Activated CD4-positive, CD25-positive, alpha-beta regulatory T cell treated with anti-CD3 and anti-CD28 coated beads, Interleukin-2, amount 50 U/mL, for 24 hours (primary cell): ENCODE data around the gene AGPAT4.

Experiments
- ATAC-seq, 2 donors: fragments of 150-1000 bp; cut with Tn5 transposase; one replicate each; pipeline ENCODE4 v1.10.0; 2021; ENCODE audit warnings: mild to moderate bottlenecking in 1 of 2, moderate library complexity in 1 of 2

AGPAT4 gene

DNA sequence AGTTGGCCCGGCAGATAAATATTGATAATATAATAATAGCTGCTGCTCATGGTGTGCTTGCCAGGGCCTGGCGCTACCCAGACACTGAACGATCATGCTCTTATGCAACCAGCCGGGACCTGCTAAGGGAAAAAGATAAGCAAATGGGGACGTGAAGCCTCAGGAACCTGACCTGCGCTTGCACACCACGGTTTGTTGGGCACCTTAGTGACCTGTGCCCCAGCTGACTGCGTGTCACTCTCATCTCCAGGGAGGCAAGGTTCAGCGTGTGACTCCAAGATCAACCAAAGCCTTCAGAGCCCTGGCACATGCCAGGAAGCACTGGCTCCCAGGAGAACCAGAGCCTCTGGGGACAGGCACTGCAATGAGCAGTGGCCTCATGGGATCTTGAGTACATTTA is 111.1 kb downstream of the AGPAT4 start:
- ATAC-seq = no peak

DNA sequence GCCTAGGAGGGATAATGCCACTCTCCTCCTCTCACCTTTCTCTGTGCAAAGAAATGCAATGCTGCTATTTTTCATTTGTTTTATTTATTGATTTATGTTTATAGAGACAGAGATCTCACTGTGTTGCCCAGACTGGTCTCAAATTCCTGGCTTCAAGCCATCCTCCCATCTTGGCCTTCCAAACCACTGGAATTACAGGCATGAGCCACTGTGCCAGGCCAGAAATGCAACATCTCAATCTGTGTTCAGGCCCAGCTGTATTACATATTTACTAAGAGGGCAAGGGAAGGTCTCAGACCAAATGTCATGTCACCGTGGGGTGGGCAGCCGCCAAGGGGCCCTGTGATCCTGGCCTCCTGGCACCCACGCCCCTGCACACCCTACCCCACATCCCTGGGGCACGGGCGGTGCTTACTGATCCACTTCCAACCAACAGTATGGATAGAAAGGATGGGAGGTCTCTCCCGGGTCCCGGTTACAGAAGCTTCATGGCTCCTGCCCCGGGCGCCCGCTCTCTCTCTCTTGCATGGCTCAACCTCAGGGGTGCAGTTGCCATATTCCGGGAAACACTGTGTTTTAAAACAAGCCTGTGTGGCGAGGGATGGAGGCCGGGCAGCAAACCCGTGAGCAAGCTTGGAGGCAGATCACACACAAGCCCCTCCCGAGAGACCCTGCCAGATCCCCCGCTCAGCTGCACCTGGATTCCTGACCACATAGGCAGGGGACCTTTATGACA is 111.8 kb downstream of the AGPAT4 start:
- no peak for ATAC-seq

DNA sequence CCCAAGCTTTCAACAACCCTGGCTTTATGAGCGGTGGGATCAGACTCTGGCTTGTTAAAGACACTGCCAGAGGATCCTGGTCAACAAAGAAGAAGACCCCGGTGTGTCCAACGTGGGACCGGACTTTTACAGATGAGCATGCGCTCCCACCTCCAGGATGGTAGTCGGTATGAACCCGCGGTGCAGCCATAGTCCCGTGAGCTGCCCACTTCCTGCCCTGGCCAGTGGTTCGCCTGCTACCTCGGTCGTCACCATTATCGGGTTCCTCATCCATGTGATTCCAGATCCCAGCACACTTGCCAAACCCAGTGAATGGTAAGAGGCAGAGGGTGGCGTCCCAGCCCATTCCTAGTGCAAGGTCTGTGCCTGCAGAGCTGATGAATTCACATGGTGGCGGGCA is 112.7 kb downstream of the AGPAT4 start:
- ATAC-seq = no peak

DNA sequence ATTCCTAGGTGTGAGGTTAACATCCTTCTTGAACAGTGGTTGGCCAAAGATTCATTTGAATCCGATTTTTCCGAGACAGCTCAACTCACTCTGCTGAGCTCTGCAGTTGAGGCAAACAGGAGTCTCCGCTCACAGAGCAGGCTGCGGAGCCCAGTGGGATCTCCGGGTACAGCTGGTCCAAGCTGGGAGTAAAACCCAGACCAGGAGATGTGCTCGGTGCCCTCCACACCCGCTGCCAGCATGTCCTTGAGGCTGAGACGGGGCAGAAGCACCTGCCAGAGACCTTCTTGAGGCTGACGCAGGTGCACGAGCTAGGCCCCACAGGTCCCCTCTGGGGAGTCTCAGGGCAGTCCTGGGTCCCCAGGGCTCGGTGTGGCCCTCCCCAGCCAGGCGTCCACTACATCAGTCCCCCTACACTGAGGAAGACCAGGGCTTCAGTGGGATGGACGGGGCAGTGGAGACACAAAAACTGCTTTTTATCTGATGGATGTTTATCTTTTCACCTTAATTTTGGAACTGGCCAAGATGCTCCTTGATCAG is 119.0 kb downstream of the AGPAT4 start:
- no peak for ATAC-seq

DNA sequence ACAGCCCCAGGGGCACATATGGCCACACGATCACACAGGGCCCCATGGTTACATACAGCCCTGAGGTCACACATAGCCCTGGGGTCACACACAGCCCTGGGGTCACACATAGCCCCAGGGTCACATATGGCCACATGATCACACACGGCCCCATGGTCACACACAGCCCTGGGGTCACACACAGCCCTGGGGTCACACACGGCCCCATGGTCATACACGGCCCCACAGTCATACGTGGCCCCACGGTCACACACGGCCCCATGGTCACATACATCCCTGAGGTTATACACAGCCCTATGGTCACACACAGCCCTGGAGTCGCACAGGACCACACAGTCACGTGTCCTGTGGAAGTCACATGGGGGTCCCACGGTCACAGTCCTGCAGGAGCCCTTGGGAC is 120.1 kb downstream of the AGPAT4 start:
- ATAC-seq = no peak

DNA sequence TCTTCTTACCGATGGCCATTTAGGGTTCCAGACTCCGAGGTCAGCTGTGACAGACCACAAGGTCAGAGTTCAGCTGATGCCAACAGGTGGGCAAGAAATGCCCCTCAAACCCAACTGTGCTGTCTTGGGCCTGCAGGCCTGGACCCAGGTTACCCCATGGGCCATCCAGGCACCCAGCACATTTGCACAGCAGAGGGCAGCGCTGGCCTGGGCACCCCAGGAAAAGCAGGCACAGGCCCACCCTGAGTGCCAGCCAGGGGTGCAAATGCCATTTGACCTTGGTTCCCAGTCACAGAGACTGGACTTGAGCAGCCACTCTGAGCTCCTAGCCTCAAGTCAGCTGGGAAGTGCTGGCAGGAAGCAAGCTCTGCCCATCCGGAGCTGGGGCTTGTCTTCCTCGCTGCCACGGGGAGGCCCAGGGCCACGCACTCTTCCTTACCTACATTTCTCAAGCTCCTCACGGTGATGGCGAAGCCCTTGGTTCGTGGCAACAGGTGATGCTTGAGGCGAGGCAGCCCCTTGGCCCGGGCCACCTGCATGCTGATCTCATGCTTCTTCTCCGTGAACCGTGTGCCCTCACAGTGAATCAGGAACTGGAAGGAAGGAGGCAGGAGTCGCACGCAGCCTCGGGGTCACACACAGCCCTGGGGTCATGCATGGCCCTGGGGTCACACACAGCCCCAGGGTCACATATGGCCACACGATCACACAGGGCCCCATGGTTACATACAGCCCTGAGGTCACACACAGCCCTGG is 120.8 kb downstream of the AGPAT4 start:
- ATAC-seq = no peak

DNA sequence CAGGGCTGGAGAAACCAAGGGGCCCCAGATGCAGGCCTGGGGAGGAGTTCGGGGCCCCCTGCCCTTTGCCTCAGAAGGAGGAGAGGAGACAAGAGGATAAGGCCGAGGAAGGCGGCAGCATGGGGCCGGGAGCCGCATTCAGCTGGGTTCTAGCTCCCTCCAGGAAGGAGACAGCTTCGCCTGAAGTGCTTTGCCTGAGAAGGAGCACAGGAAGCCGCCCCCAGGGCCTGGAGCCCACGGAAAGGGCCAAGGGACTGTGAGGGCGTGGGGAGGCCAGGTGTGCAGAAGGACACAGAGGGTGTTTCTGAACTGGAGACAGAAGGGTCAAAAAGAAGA is 121.4 kb downstream of the AGPAT4 start:
- no peak for ATAC-seq

DNA sequence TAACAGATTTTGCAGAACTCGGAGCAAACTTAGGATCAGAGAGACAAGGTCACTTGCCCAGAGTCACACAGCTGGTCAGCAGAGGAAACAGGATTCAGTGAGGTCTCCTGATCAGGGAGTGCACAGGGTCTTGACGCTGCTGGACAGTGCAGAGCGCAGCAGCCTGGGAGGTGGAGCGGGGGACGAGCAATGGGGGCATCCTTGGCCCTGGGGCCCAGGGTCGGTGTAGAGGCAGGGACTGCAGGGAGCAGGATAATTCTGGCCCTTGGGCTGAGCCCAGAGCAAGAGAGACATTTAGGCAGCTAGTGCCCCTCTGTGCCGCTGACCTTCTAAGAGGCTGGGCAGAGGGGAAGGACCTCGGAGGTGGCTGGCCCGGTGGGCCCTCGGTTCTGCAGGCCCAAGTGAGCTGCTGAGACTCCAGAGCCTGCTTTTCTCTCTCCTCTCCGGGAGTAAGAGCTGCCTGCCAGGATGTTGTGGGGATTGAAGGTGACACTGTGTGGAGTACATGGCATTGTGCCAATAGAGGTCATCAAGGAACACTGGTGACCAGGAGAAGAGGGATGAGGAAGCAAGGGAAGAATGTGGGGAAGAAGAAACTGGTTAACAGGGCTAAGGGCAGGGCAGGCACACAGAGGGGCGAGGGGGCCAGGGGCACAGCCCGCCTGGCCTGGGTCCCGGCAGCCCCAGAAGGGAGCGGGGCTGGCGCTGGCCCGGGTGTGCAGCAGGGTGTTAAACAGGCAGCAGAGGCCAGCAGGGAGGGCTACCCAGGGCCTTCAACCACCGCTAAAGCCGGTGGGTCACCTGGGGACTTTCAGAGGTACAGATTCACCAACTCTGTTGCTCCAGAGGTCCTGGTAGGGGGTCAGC is 122.0 kb downstream of the AGPAT4 start:
- ATAC-seq = no peak

DNA sequence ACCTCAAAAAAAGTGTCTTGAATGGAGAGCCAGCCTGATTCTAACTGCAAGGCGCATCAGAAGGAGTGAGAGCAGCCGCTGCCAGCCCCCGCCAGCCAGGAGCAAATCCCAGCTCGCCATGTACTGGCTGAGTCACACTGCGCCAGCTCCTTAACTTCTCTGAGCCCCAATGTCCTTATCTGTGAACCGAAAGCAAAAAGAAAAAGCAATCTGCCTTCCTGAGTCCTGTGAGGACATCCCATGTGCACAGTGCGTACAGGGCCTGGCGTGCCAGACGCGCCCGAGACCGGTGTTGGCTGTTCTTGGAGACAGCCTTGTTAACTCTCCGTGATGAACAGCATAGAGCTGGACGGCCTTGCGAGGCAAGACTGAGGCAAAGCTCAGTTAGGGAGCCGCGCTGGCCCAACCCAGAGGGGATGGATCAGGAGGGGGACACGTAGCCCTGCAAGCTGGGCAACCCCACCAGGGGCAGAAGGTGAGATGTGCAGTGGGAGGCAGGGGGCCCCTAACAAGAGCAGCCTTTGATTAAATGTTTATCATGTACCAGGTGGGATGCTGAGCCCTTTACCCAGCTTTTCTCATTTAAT is 122.7 kb downstream of the AGPAT4 start:
- no peak for ATAC-seq

DNA sequence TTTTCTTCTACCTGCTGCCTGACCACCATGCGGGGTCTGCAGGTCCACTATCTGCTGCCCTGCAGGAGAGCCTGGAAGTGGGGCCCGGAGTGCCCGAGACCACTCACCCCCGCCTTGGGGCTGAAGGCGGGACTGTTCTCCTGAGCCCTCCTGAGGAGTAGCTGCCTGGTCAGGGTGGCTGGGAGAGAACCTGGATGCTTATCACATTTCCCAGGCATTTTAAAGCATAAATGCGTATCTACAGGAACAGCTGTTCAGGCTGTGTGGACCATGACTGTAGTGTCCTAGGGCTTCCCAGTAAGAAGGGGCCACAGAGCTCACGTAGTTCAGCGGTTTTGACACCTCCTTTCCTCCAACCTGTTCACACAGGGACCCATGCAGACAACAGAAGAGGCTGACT is 123.3 kb downstream of the AGPAT4 start:
- no peak for ATAC-seq

DNA sequence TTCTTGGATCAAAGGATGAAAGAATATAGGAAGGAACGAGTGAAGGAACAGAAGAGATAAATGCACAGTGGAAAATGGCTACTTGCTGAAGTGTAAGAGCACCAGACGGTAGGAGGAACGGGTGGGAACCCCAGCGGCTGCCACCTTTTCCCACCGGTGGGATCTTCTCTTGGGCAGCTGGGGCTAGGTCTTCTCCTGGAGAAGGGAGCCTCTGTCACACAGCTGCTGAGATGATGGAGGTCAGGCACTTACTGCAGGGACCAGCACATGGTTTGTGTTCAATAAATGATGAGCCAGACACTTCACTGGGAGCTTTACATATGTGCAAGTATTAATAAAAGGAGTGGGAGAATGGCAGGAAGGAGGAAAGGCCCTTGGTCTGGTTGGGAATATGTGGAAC is 123.7 kb downstream of the AGPAT4 start:
- no peak for ATAC-seq

DNA sequence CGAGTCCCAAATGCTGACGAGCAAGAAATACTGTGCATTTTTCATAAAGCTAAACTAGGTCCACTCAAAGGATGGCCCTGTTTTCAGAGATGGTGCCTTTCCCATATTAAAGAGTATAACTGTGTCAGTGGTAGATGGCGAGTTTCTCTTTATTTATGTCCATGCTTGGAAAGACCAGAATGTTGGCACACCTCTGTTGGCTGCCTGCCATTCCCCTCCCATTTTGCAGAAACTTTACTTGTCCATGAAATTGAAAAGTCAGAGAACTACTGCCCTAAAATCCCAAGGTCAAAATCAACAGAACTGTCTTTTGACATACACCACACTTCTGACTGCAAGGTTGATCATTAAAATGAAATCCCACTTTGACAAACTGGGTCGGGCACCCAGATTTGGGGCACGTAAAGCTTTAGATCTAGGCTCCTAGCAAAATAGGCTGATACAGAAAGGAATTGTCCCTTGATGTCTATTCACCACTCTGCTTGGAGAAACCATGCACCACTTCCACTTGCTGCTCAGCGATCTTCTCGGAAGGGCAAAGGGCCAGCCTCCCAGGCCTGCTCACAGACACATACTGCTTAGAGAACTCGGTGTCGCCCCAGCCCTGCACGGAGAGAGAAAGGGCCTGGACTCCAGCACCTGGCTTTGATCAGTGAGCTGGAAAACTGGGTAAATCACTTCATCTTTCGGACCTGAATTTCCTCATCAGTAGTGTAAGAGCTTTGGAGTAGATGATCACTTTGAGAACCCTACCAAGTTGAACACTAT is 130.0 kb downstream of the AGPAT4 start:
- no peak for ATAC-seq

DNA sequence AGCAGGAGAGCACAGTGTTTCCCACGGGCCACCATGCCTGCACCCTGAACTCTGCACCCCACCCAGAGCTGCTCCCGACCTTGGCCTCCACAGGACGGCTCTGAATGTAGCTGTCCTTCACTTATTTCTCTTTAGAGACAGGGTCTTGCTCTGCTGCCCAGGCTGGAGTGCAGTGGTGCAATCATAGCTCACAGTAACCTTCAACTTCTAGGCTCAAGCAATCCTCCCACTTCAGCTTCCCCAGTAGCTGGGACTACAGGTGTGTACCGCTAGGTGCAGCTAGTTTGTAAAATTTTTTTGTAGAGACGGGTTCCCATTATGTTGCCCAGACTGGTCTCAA is 130.9 kb downstream of the AGPAT4 start:
- ATAC-seq = no peak

DNA sequence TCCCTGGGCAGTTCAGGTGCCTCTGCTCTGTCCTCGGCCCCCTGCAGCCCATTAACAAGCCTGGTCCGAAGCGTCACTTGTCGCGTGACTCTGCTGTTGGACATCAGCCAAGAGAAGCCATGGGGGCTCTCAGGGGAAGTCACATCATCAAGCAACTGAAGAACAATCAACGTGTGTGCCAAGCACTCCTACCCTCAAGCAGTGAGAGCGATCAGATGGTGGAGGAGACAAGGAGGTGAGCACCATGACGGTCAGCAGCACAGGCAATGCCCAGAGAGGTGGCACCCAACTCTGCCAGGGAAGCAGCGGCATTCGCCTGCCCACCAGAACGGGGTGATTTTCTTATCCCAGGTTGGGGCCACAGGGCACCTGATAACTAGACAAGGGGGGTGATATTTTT is 132.7 kb downstream of the AGPAT4 start:
- no peak for ATAC-seq

DNA sequence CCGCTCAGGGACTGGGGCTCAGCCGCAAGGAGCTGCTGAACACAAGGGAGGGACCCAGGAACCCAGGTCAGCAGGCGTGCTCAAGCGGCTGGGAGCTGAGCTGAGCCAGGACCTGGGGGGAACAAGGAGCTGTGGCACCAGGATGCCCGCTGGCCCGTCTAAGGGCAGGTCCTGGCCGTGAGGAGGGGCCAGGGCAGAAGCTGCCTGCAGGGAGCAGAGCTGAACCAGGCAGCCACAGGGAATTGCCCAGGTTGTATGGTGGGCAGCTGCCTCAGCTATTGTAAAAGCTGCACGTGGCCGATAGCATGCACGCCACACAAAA is 133.3 kb downstream of the AGPAT4 start:
- ATAC-seq = no peak

DNA sequence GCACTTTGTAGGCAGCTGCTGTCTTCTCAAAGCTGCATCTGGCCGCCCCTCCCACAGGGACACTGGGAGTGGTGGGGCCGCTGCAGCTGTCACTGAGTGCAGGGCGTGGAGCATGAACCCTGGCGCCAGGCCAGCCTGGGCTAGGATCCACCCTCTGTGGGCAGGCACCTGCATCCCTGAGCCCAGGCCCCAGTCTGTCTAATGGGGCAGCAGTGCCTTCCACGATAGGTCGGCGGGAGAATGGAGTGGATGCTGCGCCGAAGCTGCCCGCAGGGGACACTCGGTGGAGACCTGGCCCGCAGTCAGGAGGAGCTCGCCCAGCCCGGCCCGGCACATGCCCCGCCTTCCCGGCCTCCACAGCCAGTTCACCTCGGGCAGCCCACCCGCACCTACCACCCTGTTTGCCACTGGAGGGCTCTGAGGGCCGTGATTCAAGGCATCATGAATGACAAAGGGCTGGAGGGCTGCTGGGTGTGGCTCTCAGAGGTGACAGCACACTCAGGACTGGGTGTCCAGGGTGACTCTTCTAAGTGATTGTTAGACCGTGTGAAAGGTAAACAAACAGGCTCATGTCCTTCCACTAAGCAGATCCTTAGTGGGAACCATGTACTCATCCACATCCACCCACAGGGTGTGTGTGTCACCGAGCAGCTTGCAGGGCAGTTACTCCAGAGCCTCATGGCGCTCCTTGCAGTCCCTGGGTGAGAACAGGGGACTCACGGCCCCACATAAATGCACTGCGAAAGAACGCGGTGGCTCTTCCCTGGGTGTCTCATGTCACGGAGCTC is 133.9 kb downstream of the AGPAT4 start:
- no peak for ATAC-seq

DNA sequence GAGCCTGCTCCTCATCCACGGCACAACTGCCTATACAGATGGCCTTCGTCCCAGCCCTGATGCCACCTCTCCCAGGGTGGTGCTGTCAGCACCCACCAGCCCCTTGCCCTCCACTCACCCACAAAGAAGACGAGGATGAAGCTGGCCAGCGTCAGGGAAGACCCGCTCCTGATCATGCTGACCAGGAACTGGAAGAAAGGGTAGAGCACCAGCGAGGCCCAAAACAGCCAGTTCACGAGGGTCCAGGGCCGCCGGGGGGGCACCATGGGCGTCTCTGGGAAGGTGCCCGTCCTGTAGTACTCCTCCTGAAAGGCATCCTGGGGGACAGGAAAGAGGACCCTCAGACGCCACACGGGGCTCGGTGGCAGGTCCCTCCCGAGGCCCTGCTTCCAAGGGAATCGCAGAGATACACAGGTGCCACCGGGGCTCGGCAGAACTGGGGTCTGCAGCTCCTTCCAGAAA is 134.5 kb downstream of the AGPAT4 start:
- ATAC-seq = no peak

DNA sequence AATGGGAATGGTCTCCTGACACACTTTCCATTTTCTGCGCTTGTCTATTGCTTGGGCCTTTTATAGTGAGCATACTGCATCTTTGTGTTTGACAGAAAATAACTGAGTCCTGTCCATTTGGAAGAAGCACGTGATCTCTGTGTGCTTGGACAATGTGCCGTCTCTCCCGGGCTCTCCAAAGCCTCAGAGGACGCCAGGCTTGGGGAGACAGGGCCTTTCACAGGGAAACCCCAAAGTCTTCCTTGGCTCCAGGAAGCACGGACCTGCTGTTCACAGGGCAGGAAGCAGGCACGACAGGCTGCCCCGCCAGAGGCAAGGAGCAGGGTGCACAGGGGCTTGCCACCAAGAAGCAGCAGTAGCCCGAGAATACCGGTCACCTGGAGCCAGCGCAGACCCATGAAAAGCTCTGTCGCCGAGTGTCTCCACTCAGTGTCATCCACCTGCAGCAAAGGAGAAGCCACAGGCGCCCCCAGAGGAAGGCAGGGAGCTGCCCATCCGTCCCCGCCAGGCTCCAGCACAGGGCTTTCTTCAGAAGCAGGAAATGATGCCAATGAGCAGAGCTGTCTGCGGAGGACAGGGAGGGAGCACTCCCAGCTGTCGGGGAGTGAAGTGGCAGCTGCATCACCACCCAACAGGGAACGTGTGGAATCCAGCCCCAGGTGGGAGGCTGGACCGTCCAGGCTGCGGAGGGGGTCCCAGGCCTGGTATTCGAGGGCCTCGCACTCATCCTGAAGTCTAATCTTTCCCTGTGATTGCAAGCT is 135.1 kb downstream of the AGPAT4 start:
- ATAC-seq = no peak

DNA sequence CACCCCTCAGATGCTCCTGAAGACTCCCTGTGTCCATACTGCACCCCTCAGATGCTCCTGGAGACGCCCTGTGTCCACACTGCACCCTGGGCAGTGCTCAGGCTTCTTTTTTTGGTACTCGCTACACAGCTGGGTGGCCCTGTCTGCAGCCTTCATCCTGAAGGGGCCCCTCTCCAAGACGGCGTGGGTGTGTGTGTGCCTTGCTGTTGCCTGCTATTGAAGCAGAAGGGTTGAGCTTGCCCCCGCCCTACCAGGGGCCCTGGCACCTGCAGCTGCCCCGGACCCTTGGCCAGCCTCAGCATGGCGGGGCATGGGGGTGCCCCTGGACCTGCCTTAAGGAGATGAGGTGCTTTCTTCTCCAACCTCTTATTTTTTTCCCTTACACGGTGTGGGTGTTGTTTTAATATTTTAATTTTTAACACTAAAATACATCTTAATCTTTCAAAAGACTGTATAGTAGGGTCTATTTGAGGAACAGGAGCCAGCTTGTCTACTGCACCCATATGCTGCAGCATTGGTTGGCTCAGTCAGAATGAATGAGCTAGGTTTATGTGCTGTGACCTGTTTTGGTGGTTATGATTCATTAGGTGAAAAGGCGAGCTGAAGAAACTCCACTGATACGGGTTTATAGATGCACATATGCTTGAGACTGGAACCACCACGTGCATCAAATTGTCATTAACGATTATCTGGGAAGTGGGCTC is 135.9 kb downstream of the AGPAT4 start:
- no peak for ATAC-seq

DNA sequence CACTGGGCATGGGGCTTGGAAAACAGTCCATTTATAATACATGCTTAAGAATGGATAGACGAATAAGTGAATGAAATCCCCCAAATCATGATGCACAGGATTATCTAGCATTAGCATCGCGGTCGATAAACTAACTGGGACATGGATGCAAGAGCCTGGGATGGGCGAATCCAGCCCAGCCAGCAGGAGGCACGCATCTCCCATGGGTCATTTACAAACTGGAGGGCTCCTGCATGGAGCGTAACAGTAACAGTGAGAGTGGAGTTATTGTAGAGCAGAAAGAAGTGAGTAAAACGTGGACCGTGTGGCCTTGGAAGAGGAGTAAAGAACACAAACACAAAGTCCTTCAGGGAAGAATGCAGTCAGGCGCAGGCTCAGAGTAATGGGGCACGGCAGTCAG is 136.5 kb downstream of the AGPAT4 start:
- ATAC-seq = no peak
